H1 (cell line): ENCODE results near the gene PLEKHO1. TPM values are rescaled to one million over a fixed set of nuclear protein-coding genes. Genes with fewer than 3 reads are reported as not detected.

Source experiments
- CTCF ChIA-PET: fragments of 300-600 bp; sonication (Branson Sonifier 250); formaldehyde crosslinking; loops from one replicate; lab custom pipeline; 2021; ENCODE audit not compliant: partially characterized antibody; lab: Charles Lee
- POLR2A ChIA-PET: fragments of 300-600 bp; sonication (Branson Sonifier 250); formaldehyde crosslinking; loops from one replicate; lab custom pipeline; 2021; ENCODE audit warnings: inconsistent platforms; ENCODE audit not compliant: partially characterized antibody; lab: Charles Lee
- DNase-seq, 2 experiments: peaks; one replicate each; pipeline versions ENCODE4 v3.0.0 to v3.0.0-alpha.2; 2010 to 2022; ENCODE audit warnings: low spot score in 2 of 2, low read depth in 1 of 2, mixed read lengths in 1 of 2
- FAIRE-seq: peaks from 2 replicates; lab custom pipeline; 2011; peaks lifted over from hg19 to GRCh38; lab: Jason Lieb, UNC
- H2AFZ ChIP-seq: 2 replicates; pipeline ENCODE4 v1.8.1; 2012; ENCODE audit warnings: low read length, inconsistent platforms
- H2AK5ac ChIP-seq: 2 replicates; pipeline ENCODE4 v1.6.1; 2013; ENCODE audit warnings: low read depth, low read length
- H2BK120ac ChIP-seq: replicated peaks from 2 replicates; pipeline ENCODE3; 2013; ENCODE audit warnings: low read depth, low read length, inconsistent platforms
- H2BK12ac ChIP-seq: 2 replicates; pipeline ENCODE4 v1.6.1; 2013; ENCODE audit warnings: low read depth, low read length
- H2BK15ac ChIP-seq: 2 replicates; pipeline ENCODE4 v1.6.1; 2013; ENCODE audit warnings: low read length
- H2BK20ac ChIP-seq: 2 replicates; pipeline ENCODE4 v1.6.1; 2013; ENCODE audit warnings: low read length
- H2BK5ac ChIP-seq: 2 replicates; pipeline ENCODE4 v1.6.1; 2013; ENCODE audit warnings: low read depth, low read length
- H3K14ac ChIP-seq: 2 replicates; pipeline ENCODE4 v1.6.1; 2013; ENCODE audit warnings: inconsistent platforms; ENCODE audit not compliant: insufficient read length
- H3K18ac ChIP-seq: 2 replicates; pipeline ENCODE4 v1.6.1; 2013; ENCODE audit warnings: low read length; ENCODE audit errors: extremely low read depth
- H3K23ac ChIP-seq: 2 replicates; pipeline ENCODE4 v1.6.1; 2013; ENCODE audit warnings: inconsistent platforms; ENCODE audit not compliant: insufficient read length
- H3K23me2 ChIP-seq: 2 replicates; pipeline ENCODE4 v1.6.1; 2013; ENCODE audit warnings: low read depth, low read length
- H3K27ac ChIP-seq: 2 replicates; pipeline ENCODE4 v1.6.1; 2011; ENCODE audit warnings: low read depth, low read length, inconsistent platforms
- H3K27me3 ChIP-seq, 4 experiments: replicated peaks in 1 of 4; 1 replicate in 1 of 4; 2 replicates in 3 of 4; pipeline versions ENCODE4 v1.6.1 to v1.8.1; 2011 to 2013; ENCODE audit warnings: low read length in 3 of 4, mild to moderate bottlenecking in 3 of 4, inconsistent platforms in 2 of 4, mixed read lengths in 2 of 4, moderate library complexity in 1 of 4; ENCODE audit not compliant: control insufficient read depth in 3 of 4, insufficient read depth in 3 of 4; ENCODE audit errors: extremely low read depth in 1 of 4
- H3K36me3 ChIP-seq, 4 experiments: 2 replicates each; pipeline versions ENCODE4 v1.6.1 to v1.8.1; 2011 to 2013; ENCODE audit warnings: mild to moderate bottlenecking in 4 of 4, low read length in 3 of 4, moderate library complexity in 2 of 4, control low read depth in 1 of 4, inconsistent platforms in 1 of 4; ENCODE audit not compliant: insufficient read depth in 4 of 4, control insufficient read depth in 2 of 4
- H3K4ac ChIP-seq: replicated peaks from 2 replicates; pipeline ENCODE3; 2013; ENCODE audit warnings: low read length, low read depth, mixed read lengths, inconsistent platforms; ENCODE audit not compliant: insufficient read length
- H3K4me1 ChIP-seq, 4 experiments: replicated peaks in 1 of 4; 1 replicate in 1 of 4; 2 replicates in 3 of 4; pipeline versions ENCODE4 v1.6.1 to v1.8.1; 2011 to 2013; ENCODE audit warnings: low read length in 3 of 4, inconsistent platforms in 2 of 4, mixed read lengths in 1 of 4; ENCODE audit not compliant: insufficient read depth in 4 of 4, control insufficient read depth in 3 of 4
- H3K4me2 ChIP-seq, 2 experiments: 2 replicates each; pipeline versions ENCODE4 v1.6.1 to v1.8.1; 2011 to 2013; ENCODE audit warnings: low read depth in 2 of 2, low read length in 2 of 2, control low read depth in 1 of 2, inconsistent platforms in 1 of 2, mild to moderate bottlenecking in 1 of 2; ENCODE audit not compliant: insufficient read depth in 1 of 2
- H3K4me3 ChIP-seq, 4 experiments: fragments of 200-600, 300-600 bp in 1 of 4; sonication (generic), shearing (Covaris generic), sonication (Bioruptor Twin) in 1 of 4; 2 replicates each; pipeline versions ENCODE4 v1.5.1 to v1.8.1; 2011 to 2016; ENCODE audit warnings: low read length in 4 of 4, low read depth in 3 of 4, control low read depth in 2 of 4, inconsistent platforms in 2 of 4, mild to moderate bottlenecking in 2 of 4, mixed read lengths in 1 of 4, moderate library complexity in 1 of 4; ENCODE audit not compliant: insufficient read depth in 2 of 4; ENCODE audit errors: extremely low read depth in 1 of 4
- H3K56ac ChIP-seq: replicated peaks from 2 replicates; pipeline ENCODE3; 2013; ENCODE audit warnings: low read depth, mild to moderate bottlenecking, mixed read lengths, low read length, inconsistent platforms; ENCODE audit not compliant: insufficient read length
- H3K79me1 ChIP-seq: 2 replicates; pipeline ENCODE4 v1.6.1; 2013; ENCODE audit warnings: low read depth, low read length, control low read depth
- H3K79me2 ChIP-seq, 2 experiments: 2 replicates each; pipeline versions ENCODE4 v1.6.1 to v1.8.1; 2012 to 2013; ENCODE audit warnings: low read length in 2 of 2, mild to moderate bottlenecking in 2 of 2, inconsistent platforms in 1 of 2; ENCODE audit not compliant: insufficient read depth in 2 of 2, control insufficient read depth in 1 of 2
- H3K9ac ChIP-seq, 4 experiments: replicated peaks in 1 of 4; 1 replicate in 1 of 4; 2 replicates in 3 of 4; pipeline versions ENCODE4 v1.6.1 to v1.8.1; 2011 to 2013; ENCODE audit warnings: low read depth in 3 of 4, low read length in 3 of 4, control low read depth in 2 of 4, mild to moderate bottlenecking in 2 of 4, moderate library complexity in 2 of 4, inconsistent platforms in 1 of 4; ENCODE audit errors: extremely low read depth in 1 of 4
- H3K9me3 ChIP-seq, 2 experiments: 2 replicates each; pipeline versions ENCODE4 v1.6.1 to v1.8.1; 2012 to 2013; ENCODE audit warnings: mild to moderate bottlenecking in 2 of 2, moderate library complexity in 2 of 2, control low read depth in 1 of 2, inconsistent platforms in 1 of 2, low read depth in 1 of 2, low read length in 1 of 2, mixed read lengths in 1 of 2; ENCODE audit not compliant: insufficient read depth in 2 of 2
- H4K20me1 ChIP-seq, 2 experiments: replicated peaks in 1 of 2; 2 replicates each; pipeline versions ENCODE3 to v1.8.1; 2011 to 2013; ENCODE audit warnings: inconsistent platforms in 2 of 2, low read length in 2 of 2, mild to moderate bottlenecking in 1 of 2; ENCODE audit not compliant: insufficient read depth in 2 of 2, control insufficient read depth in 1 of 2
- H4K5ac ChIP-seq: 2 replicates; pipeline ENCODE4 v1.6.1; 2013; ENCODE audit warnings: low read length, low read depth, mixed read lengths, inconsistent platforms; ENCODE audit not compliant: insufficient read length
- H4K8ac ChIP-seq: 2 replicates; pipeline ENCODE4 v1.8.0; 2013; ENCODE audit warnings: mild to moderate bottlenecking, moderate library complexity, low read length, inconsistent platforms; ENCODE audit not compliant: insufficient read depth; ENCODE audit errors: extremely low read depth
- H4K91ac ChIP-seq: replicated peaks from 2 replicates; pipeline ENCODE3; 2013; ENCODE audit warnings: low read length, mixed read lengths, inconsistent platforms; ENCODE audit not compliant: insufficient read length
- CBX5 ChIP-seq: fragments of 300-800, 300-1000 bp; sonication (generic); IDR thresholded peaks from 2 replicates; pipeline ENCODE4 v1.7.1; 2016; ENCODE audit warnings: antibody characterized with exemption, low read length, low read depth
- CEBPB ChIP-seq: IDR thresholded peaks from 2 replicates; pipeline ENCODE4 v1.6.1; 2012; ENCODE audit warnings: low read depth, low read length
- CHD1 ChIP-seq: IDR thresholded peaks from 2 replicates; pipeline ENCODE4 v1.6.1; 2012; ENCODE audit warnings: low read depth, low read length, improper control_type of control experiment
- CREB1 ChIP-seq: IDR thresholded peaks from 2 replicates; pipeline ENCODE4 v1.6.1; 2012; ENCODE audit warnings: inconsistent platforms
- EZH2 ChIP-seq: fragments of 200-600 bp; sonication (generic); IDR thresholded peaks from 2 replicates; pipeline ENCODE4 v1.7.1; 2012; ENCODE audit warnings: low read depth, mild to moderate bottlenecking, moderate library complexity, low read length, inconsistent platforms; ENCODE audit not compliant: severe bottlenecking
- HDAC2 ChIP-seq, 2 experiments: fragments of 300-600 bp in 1 of 2; sonication (generic) in 1 of 2; IDR thresholded peaks; 2 replicates each; pipeline ENCODE4 v1.6.1; 2011 to 2012; ENCODE audit warnings: low read depth in 2 of 2, low read length in 2 of 2, mild to moderate bottlenecking in 2 of 2, moderate library complexity in 2 of 2, borderline replicate concordance in 1 of 2, inconsistent platforms in 1 of 2
- JUN ChIP-seq: IDR thresholded peaks from 2 replicates; pipeline ENCODE4 v1.6.1; 2011; ENCODE audit warnings: low read depth, mild to moderate bottlenecking, improper control_type of control experiment, low read length
- JUND ChIP-seq: IDR thresholded peaks from 2 replicates; pipeline ENCODE4 v1.6.1; 2011; ENCODE audit warnings: mild to moderate bottlenecking, improper control_type of control experiment, low read length
- KDM1A ChIP-seq: fragments of 200-600, 300-600 bp; sonication (generic); IDR thresholded peaks from 2 replicates; pipeline ENCODE4 v1.7.1; 2016; ENCODE audit warnings: mild to moderate bottlenecking, low read length, borderline replicate concordance
- POLR2A ChIP-seq, 2 experiments: IDR thresholded peaks; 1 replicate in 1 of 2; 2 replicates in 1 of 2; pipeline ENCODE4 v1.6.1; 2011; ENCODE audit warnings: low read depth in 2 of 2, low read length in 2 of 2, mild to moderate bottlenecking in 2 of 2; ENCODE audit errors: control extremely low read depth in 1 of 2
- SIX5 ChIP-seq: IDR thresholded peaks from 2 replicates; pipeline ENCODE4 v1.6.1; 2011; ENCODE audit warnings: mild to moderate bottlenecking, low read depth, low read length
- SP1 ChIP-seq: IDR thresholded peaks from 2 replicates; pipeline ENCODE4 v1.6.1; 2011; ENCODE audit warnings: low read depth, low read length
- TAF1 ChIP-seq: IDR thresholded peaks from 2 replicates; pipeline ENCODE4 v1.6.1; 2011; ENCODE audit warnings: mild to moderate bottlenecking, low read depth, low read length
- TCF12 ChIP-seq: IDR thresholded peaks from 2 replicates; pipeline ENCODE4 v1.6.1; 2011; ENCODE audit warnings: low read depth, mild to moderate bottlenecking, low read length
- TEAD4 ChIP-seq: IDR thresholded peaks from 2 replicates; pipeline ENCODE4 v1.6.1; 2012; ENCODE audit warnings: low read depth, low read length, inconsistent platforms, mixed read lengths
- WGBS, 2 experiments: shearing (Covaris generic) in 1 of 2; methylation state at CpG; one replicate each; pipeline versions ENCODE4 v1.1.6 to v1.1.7; 2013 to 2015; ENCODE audit warnings: low lambda C conversion rate in 2 of 2, mixed read lengths in 2 of 2, inconsistent platforms in 1 of 2, low coverage in 1 of 2, missing lambda C conversion rate in 1 of 2; ENCODE audit not compliant: insufficient replicate concordance in 2 of 2, insufficient coverage in 1 of 2, insufficient read length in 1 of 2; ENCODE audit errors: extremely low coverage in 1 of 2, missing lambda C conversion rate in 1 of 2; 5-methylcytosine and 5-hydroxymethylcytosine counted together
- polyA plus RNA-seq, 7 experiments: library from polyadenylated mRNA; depleted of rRNA in 3 of 7; stranded (reverse) in 5 of 7; unstranded in 2 of 7; fragments of >200 nt in 5 of 7; fragments of 200-250 nt in 2 of 7; gene quantifications; 1 replicate in 5 of 7; 2 replicates in 1 of 7; 4 replicates in 1 of 7; pipeline versions ENCODE4 v1.2.1 to v1.2.3, GENCODE V29; 2011 to 2013; ENCODE audit warnings: missing spikeins in 2 of 7, mixed read lengths in 2 of 7
- total RNA-seq: library from RNA; stranded (reverse); fragmentation: NEBNext Ultra II Directional; extraction: Animal tissue kit (Norgen Biotek cat#: 25700); gene quantifications from 2 replicates; pipeline ENCODE4 v1.2.1, GENCODE V29; 2021

The PLEKHO1 gene
- total and polyA plus RNA-seq, 2 of the 8 experiments (the other 6 are each of a cell fraction or from before 2014, with no cell fraction given) = 23.2 to 37.0 TPM

DNA sequence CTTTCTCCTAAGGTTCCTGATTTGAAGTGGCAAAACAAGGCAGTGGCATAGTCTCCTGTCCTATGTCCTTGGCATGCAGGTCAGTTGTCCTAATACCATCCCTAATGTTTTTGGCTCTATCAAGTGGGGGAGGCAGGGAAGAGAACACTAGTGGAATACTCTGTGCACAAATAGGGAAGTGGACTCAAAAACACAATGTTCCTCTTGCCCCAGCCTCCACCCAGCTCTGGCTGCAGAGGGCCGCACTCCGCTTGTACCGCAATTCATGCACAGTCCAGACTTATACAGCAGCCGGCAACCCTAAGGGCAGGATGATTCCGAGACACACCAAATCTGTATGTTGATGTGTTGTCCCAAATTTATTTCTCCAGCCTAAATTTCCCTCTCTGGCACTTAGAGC is 14.5 kb downstream of the PLEKHO1 start:
- H2BK15ac ChIP-seq = peak overlapping the region; percentile 21; the same call in 1 of the 2 replicates
- no peak overlapping the region; a peak in 1 of 4 replicates for H3K4me2 ChIP-seq
- WGBS, 2 experiments = 94% methylated on average over 5 of the region's 5 CpGs; no CpG with 5 or more reads in 1 of the 2 experiments
- DNase-seq (no peak), FAIRE-seq (no peak)
- H3K14ac ChIP-seq = no peak overlapping the region
- no peak overlapping the region for H3K9ac ChIP-seq
- peaks cover 12 to 30% (median 20%) of the 10 kb centered on the region in 4 experiments for H3K4me1 ChIP-seq
- no peak overlapping the region for H3K23ac ChIP-seq
- H3K79me2 ChIP-seq = no peaks in the 10 kb centered on the region
- no peaks in the 10 kb centered on the region for H3K79me1 ChIP-seq
- no peak overlapping the region for H3K4ac ChIP-seq
- no peak overlapping the region for H4K91ac ChIP-seq
- H3K23me2 ChIP-seq = peaks cover 11% of the 10 kb centered on the region; the same call in 1 of the 2 replicates
- peaks cover 6 to 8% (median 7%) of the 10 kb centered on the region in 4 experiments; a peak in 6 of 8 replicates for H3K36me3 ChIP-seq
- H2BK120ac ChIP-seq = no peak overlapping the region
- CTCF ChIA-PET = interaction anchor here (0.9 to 2.8 kb wide), 7 partner anchors 11 to 101 kb away, joined by 3 to 8 read pairs (median 4); partner anchors contain the start of gene PLEKHO1
- no peak overlapping the region for H4K8ac ChIP-seq
- H3K56ac ChIP-seq = no peak overlapping the region
- 0 out of 2 replicates have a peak overlapping the region, but pooled peaks have one; percentile 98 for H3K27ac ChIP-seq
- no peak overlapping the region for H2AFZ ChIP-seq
- H4K20me1 ChIP-seq = no peaks in the 10 kb centered on the region
- no peak overlapping the region for H3K4me3 ChIP-seq
- peak overlapping the region; percentile 93; the same call in 1 of the 2 replicates for H2BK5ac ChIP-seq
- H2AK5ac ChIP-seq = peak overlapping the region; percentile 58; the same call in 1 of the 2 replicates
- POLR2A ChIA-PET = interaction anchor here (0.8 to 7.3 kb wide), 7 partner anchors 13 to 277 kb away, joined by 3 to 87 read pairs (median 4); partner anchors contain the start of gene PLEKHO1
- H2BK12ac ChIP-seq = peak overlapping the region; percentile 89
- H3K27me3 ChIP-seq = no peaks in the 10 kb centered on the region
- no peaks in the 10 kb centered on the region for H3K9me3 ChIP-seq
- H3K18ac ChIP-seq = no peak overlapping the region; the same call in 1 of the 2 replicates
- H2BK20ac ChIP-seq = peak overlapping the region; percentile 98
- H4K5ac ChIP-seq = no peak overlapping the region
- TF ChIP-seq POLR2A (IDR thresholded peaks at IDR 0.05; ENCODE audit: control extremely low read depth in 1 of 2, low read depth in 2 of 2, low read length in 2 of 2) (no peak), SP1 (no peak), TEAD4 (no peak), CHD1 (no peak), JUND (no peak), CREB1 (no peak), CBX5 (no peak), CEBPB (no peak), EZH2 (no peak), TAF1 (no peak), JUN (no peak), SIX5 (no peak), KDM1A (no peak), TCF12 (no peak), HDAC2 (IDR thresholded peaks at IDR 0.05; ENCODE audit: borderline replicate concordance in 1 of 2, low read depth in 2 of 2, low read length in 2 of 2) (no peak)
